Chondrocyte (in vitro differentiated cells): Measurements from ENCODE around the gene LRRC8C. TPM values are rescaled to one million over a fixed set of nuclear protein-coding genes. Genes with fewer than 3 reads are reported as not detected.

Source experiments
- DNase-seq: peaks from one replicate; pipeline ENCODE4 v3.0.0; 2021; ENCODE audit warnings: mixed read lengths, low spot score
- H3K27ac Mint-ChIP-seq: one replicate; pipeline ENCODE4 v1.8.0; 2021; ENCODE audit warnings: mild to moderate bottlenecking, moderate library complexity, mixed read lengths; ENCODE audit not compliant: unreplicated experiment
- H3K27me3 Mint-ChIP-seq: 2 replicates; pipeline ENCODE4 v1.8.0; 2021; ENCODE audit warnings: low read depth, mixed read lengths
- H3K36me3 Mint-ChIP-seq: 2 replicates; pipeline ENCODE4 v1.8.0; 2021; ENCODE audit warnings: low read depth, mixed read lengths
- H3K4me1 Mint-ChIP-seq: 2 replicates; pipeline ENCODE4 v1.8.0; 2021; ENCODE audit warnings: low read depth, mild to moderate bottlenecking, mixed read lengths
- H3K4me3 Mint-ChIP-seq: one replicate; pipeline ENCODE4 v1.8.0; 2021; ENCODE audit warnings: mild to moderate bottlenecking, moderate library complexity, mixed read lengths; ENCODE audit not compliant: unreplicated experiment
- H3K9me3 Mint-ChIP-seq: 2 replicates; pipeline ENCODE4 v1.8.0; 2021; ENCODE audit warnings: low read depth, mixed read lengths
- CTCF ChIP-seq: fragments of 200-600 bp; sonication (generic); IDR thresholded peaks from 2 replicates; pipeline ENCODE4 v1.5.0; 2021; ENCODE audit warnings: antibody characterized with exemption, mild to moderate bottlenecking, moderate library complexity
- total RNA-seq: library from RNA; stranded (reverse); gene quantifications from 3 replicates; pipeline ENCODE4 v1.2.1, GENCODE V29; 2021

The LRRC8C gene
- total RNA-seq, 1 donor from 2014 or later: 2.3 TPM

- H3K4me1 Mint-ChIP-seq: peaks cover 18% of the 10 kb centered on the region
- no peak for DNase-seq
- H3K27me3 Mint-ChIP-seq: peaks cover 17% of the 10 kb centered on the region
- no peak overlapping the region for H3K4me3 Mint-ChIP-seq
- no peaks in the 10 kb centered on the region for H3K36me3 Mint-ChIP-seq
- H3K27ac Mint-ChIP-seq: no peak overlapping the region
- no peaks in the 10 kb centered on the region for H3K9me3 Mint-ChIP-seq
- TF ChIP-seq CTCF: no peak
Measured at GRCh38 chr1:89765774-89766173, 132.9 kb downstream of the LRRC8C start.

- no peaks in the 10 kb centered on the region for H3K9me3 Mint-ChIP-seq
- peaks cover 19% of the 10 kb centered on the region for H3K27me3 Mint-ChIP-seq
Measured at GRCh38 chr1:89767618-89768017, 134.7 kb downstream of the LRRC8C start.

More at GRCh38 chr1:89767618-89768017, 134.7 kb downstream of the LRRC8C start:
- no peak for TF ChIP-seq CTCF
- no peaks in the 10 kb centered on the region for H3K36me3 Mint-ChIP-seq
- H3K27ac Mint-ChIP-seq: no peak overlapping the region
- DNase-seq: no peak
- peaks cover 9% of the 10 kb centered on the region for H3K4me1 Mint-ChIP-seq
- H3K4me3 Mint-ChIP-seq: no peak overlapping the region

Other genes starting within 250 kb of the LRRC8C start
- 1.2 to 3.2 TPM (median 1.5 TPM) in 3 replicates for gene LRRC8B, start 108.3 kb upstream of the LRRC8C start, total RNA-seq
- 11.3 to 14.9 TPM (median 13.4 TPM) in 3 replicates for gene LRRC8D, start 187.9 kb downstream of the LRRC8C start, total RNA-seq